GM08714 (cell line): ENCODE results near the gene MREG.
"Not testable (repeated sequence)": the region's sequence is repeated elsewhere in the genome, so short reads cannot be mapped to it uniquely, and the experiment has no call there.

Experiments
- H3K4me3 ChIP-seq: fragments of 200-500 bp; sonication (Bioruptor generic); 2 replicates; pipeline ENCODE4 v1.5.1; 2014; ENCODE audit warnings: mild to moderate bottlenecking, low read length, inconsistent platforms
- ZNF274 ChIP-seq: IDR thresholded peaks from 2 replicates; pipeline ENCODE4 v1.6.1; 2012; ENCODE audit warnings: mild to moderate bottlenecking, low read depth, low read length

The MREG gene

GRCh38 chr2:215967590-215968378, 45.6 kb downstream of the MREG start:
- no peak overlapping the region for H3K4me3 ChIP-seq
- no peak for TF ChIP-seq ZNF274

GRCh38 chr2:215966951-215967350, 46.4 kb downstream of the MREG start:
- H3K4me3 ChIP-seq: no peak overlapping the region
- TF ChIP-seq ZNF274: no peak

- TF ChIP-seq ZNF274: no peak
- no peak overlapping the region for H3K4me3 ChIP-seq
Observed at GRCh38 chr2:215966274-215966673, 47.1 kb downstream of the MREG start.

GRCh38 chr2:215965532-215966165, 47.7 kb downstream of the MREG start:
- H3K4me3 ChIP-seq: no peak overlapping the region
- no peak for TF ChIP-seq ZNF274

GRCh38 chr2:215961981-215962380, 51.4 kb downstream of the MREG start:
- TF ChIP-seq ZNF274: no peak
- H3K4me3 ChIP-seq: no peak overlapping the region

- no peak for TF ChIP-seq ZNF274
- no peak overlapping the region for H3K4me3 ChIP-seq
Observed at GRCh38 chr2:215958257-215958656, 55.1 kb downstream of the MREG start.

- H3K4me3 ChIP-seq: not testable (repeated sequence)
Observed at GRCh38 chr2:215957354-215958122, 55.8 kb downstream of the MREG start.

GRCh38 chr2:215952860-215953637, 60.3 kb downstream of the MREG start:
- no peak overlapping the region for H3K4me3 ChIP-seq
- no peak for TF ChIP-seq ZNF274

- no peak overlapping the region for H3K4me3 ChIP-seq
- no peak for TF ChIP-seq ZNF274
Observed at GRCh38 chr2:215951558-215951957, 61.8 kb downstream of the MREG start.

GRCh38 chr2:215949991-215950404, 63.4 kb downstream of the MREG start:
- H3K4me3 ChIP-seq: no peak overlapping the region
- TF ChIP-seq ZNF274: no peak

- no peak overlapping the region for H3K4me3 ChIP-seq
- no peak for TF ChIP-seq ZNF274
Observed at GRCh38 chr2:215948051-215948450, 65.3 kb downstream of the MREG start.

- no peak for TF ChIP-seq ZNF274
- no peak overlapping the region for H3K4me3 ChIP-seq
Observed at GRCh38 chr2:215946586-215946985, 66.8 kb downstream of the MREG start.

- H3K4me3 ChIP-seq: no peak overlapping the region
- TF ChIP-seq ZNF274: no peak
Observed at GRCh38 chr2:215942194-215942593, 71.2 kb downstream of the MREG start.

GRCh38 chr2:215941726-215942125, 71.6 kb downstream of the MREG start:
- H3K4me3 ChIP-seq: no peak overlapping the region

More at GRCh38 chr2:215941726-215942125, 71.6 kb downstream of the MREG start:
- no peak for TF ChIP-seq ZNF274
